A549 (cell line): ENCODE data around the gene MYH9. TPM values are rescaled to one million over a fixed set of nuclear protein-coding genes. Genes with fewer than 3 reads are reported as not detected.
"Not testable (repeated sequence)": the region's sequence is repeated elsewhere in the genome, so short reads cannot be mapped to it uniquely, and the experiment has no call there.

ENCODE experiments used
- ATAC-seq, 2 experiments: fragments of 200-7000 bp in 1 of 2; fragments of >200 bp in 1 of 2; cut with Nextera tagmentation in 1 of 2; cut with Tn5 transposase in 1 of 2; 3 replicates each; pipeline versions ENCODE4 v1.8.0 to v1.9.1; 2018 to 2020; ENCODE audit warnings: mild to moderate bottlenecking in 1 of 2, moderate library complexity in 1 of 2
- CTCF ChIA-PET: fragments of 300-600 bp; sonication (Branson Sonifier 250); formaldehyde crosslinking; extraction: SDS; loops from one replicate; lab custom pipeline; 2021; ENCODE audit warnings: antibody characterized with exemption, inconsistent platforms; lab: Yijun Ruan, JAX
- POLR2A ChIA-PET: fragments of 350-600 bp; formaldehyde crosslinking; extraction: SDS; loops from one replicate; lab custom pipeline; 2021; ENCODE audit warnings: antibody characterized with exemption, inconsistent platforms; lab: Yijun Ruan, JAX
- DNase-seq, 2 experiments: peaks; one replicate each; pipeline versions ENCODE4 v3.0.0 to v3.0.0-alpha.2; 2011 to 2016; ENCODE audit warnings: low read depth in 1 of 2, low spot score in 1 of 2
- FAIRE-seq: peaks from 2 replicates; lab custom pipeline; 2011; peaks lifted over from hg19 to GRCh38; lab: Jason Lieb, UNC
- H3K27ac ChIP-seq, 2 experiments: fragments of >200 bp; sonication (Bioruptor Twin); formaldehyde crosslinking; 3 replicates each; pipeline ENCODE4 v1.5.1; 2016 to 2017
- H3K4me1 ChIP-seq: fragments of >200 bp; sonication (Bioruptor Twin); formaldehyde crosslinking; 3 replicates; pipeline ENCODE4 v1.6.1; 2016
- H3K4me2 ChIP-seq: fragments of >200 bp; sonication (Bioruptor Twin); formaldehyde crosslinking; 3 replicates; pipeline ENCODE4 v1.6.1; 2016
- H3K4me3 ChIP-seq: fragments of >200 bp; sonication (Bioruptor Twin); formaldehyde crosslinking; 3 replicates; pipeline ENCODE4 v1.5.1; 2016
- H3K9me3 ChIP-seq: fragments of >200 bp; sonication (Bioruptor Twin); formaldehyde crosslinking; 3 replicates; pipeline ENCODE4 v1.6.1; 2016
- CEBPB ChIP-seq, 2 experiments: fragments of >200 bp in 1 of 2; sonication (Bioruptor Twin) in 1 of 2; formaldehyde crosslinking in 1 of 2; IDR thresholded peaks; 2 replicates each; pipeline ENCODE4 v1.6.1; 2012 to 2016
- EP300 ChIP-seq, 2 experiments: fragments of >200 bp; sonication (Bioruptor Twin); formaldehyde crosslinking; IDR thresholded peaks; 2 replicates in 1 of 2; 3 replicates in 1 of 2; pipeline ENCODE4 v1.6.1; 2016 to 2017
- FOSL2 ChIP-seq, 2 experiments: fragments of 450-650 bp in 1 of 2; fragments of >200 bp in 1 of 2; sonication (Bioruptor Twin) in 1 of 2; formaldehyde crosslinking; IDR thresholded peaks; 2 replicates each; pipeline versions ENCODE4 v1.5.0 to v1.6.1; 2016 to 2020; ENCODE audit warnings: mild to moderate bottlenecking in 1 of 2, moderate library complexity in 1 of 2
- FOXS1 ChIP-seq: fragments of 250-450 bp; sonication (Bioruptor Pico); IDR thresholded peaks from 2 replicates; pipeline ENCODE4 v1.5.0; 2020; ENCODE audit warnings: mild to moderate bottlenecking, moderate library complexity
- HEYL ChIP-seq: fragments of 250-450 bp; sonication (Bioruptor Pico); IDR thresholded peaks from 2 replicates; pipeline ENCODE4 v1.8.0; 2021; ENCODE audit warnings: mild to moderate bottlenecking, moderate library complexity
- HOXB13 ChIP-seq: fragments of 250-450 bp; sonication (Bioruptor Pico); IDR thresholded peaks from 2 replicates; pipeline ENCODE4 v1.5.0; 2020; ENCODE audit warnings: low read depth, mild to moderate bottlenecking, moderate library complexity
- KDM1A ChIP-seq: fragments of 200-600 bp; sonication (generic); IDR thresholded peaks from 2 replicates; pipeline ENCODE4 v1.6.1; 2016; ENCODE audit warnings: low read depth, mild to moderate bottlenecking
- KDM5A ChIP-seq: fragments of 200-600 bp; sonication (generic); IDR thresholded peaks from 2 replicates; pipeline ENCODE4 v1.6.1; 2016; ENCODE audit warnings: antibody characterized with exemption, mild to moderate bottlenecking
- MAFK ChIP-seq: fragments of 450-650 bp; IDR thresholded peaks from 2 replicates; pipeline ENCODE4 v1.6.1; 2014; ENCODE audit not compliant: partially characterized antibody
- NFE2L2 ChIP-seq: fragments of 150-350 bp; conservative IDR thresholded peaks from 2 replicates; pipeline ENCODE4 v1.6.1; 2014; ENCODE audit warnings: low read length
- PHF8 ChIP-seq: fragments of 200-600 bp; sonication (generic); IDR thresholded peaks from 2 replicates; pipeline ENCODE4 v1.6.1; 2016; ENCODE audit warnings: low read depth, mild to moderate bottlenecking, antibody characterized with exemption, moderate library complexity, borderline replicate concordance
- POLR2A ChIP-seq: IDR thresholded peaks from 2 replicates; pipeline ENCODE4 v1.6.1; 2012; ENCODE audit warnings: mild to moderate bottlenecking, low read length
- RAD21 ChIP-seq, 2 experiments: fragments of >200 bp in 1 of 2; sonication (Bioruptor Twin) in 1 of 2; formaldehyde crosslinking in 1 of 2; IDR thresholded peaks in 1 of 2; conservative IDR thresholded peaks in 1 of 2; 2 replicates in 1 of 2; 3 replicates in 1 of 2; pipeline ENCODE4 v1.6.1; 2012 to 2018; ENCODE audit warnings: inconsistent platforms in 1 of 2
- TFCP2L1 ChIP-seq: fragments of 250-450 bp; sonication (Bioruptor Pico); IDR thresholded peaks from 2 replicates; pipeline ENCODE4 v1.5.0; 2021; ENCODE audit warnings: mild to moderate bottlenecking
- ZC3H11A ChIP-seq: fragments of 450-650 bp; IDR thresholded peaks from 2 replicates; pipeline ENCODE4 v1.6.1; 2014; ENCODE audit warnings: antibody characterized with exemption, mild to moderate bottlenecking
- WGBS: methylation state at CpG from one replicate; pipeline ENCODE4 v1.1.6; 2017; ENCODE audit errors: missing lambda C conversion rate; 5-methylcytosine and 5-hydroxymethylcytosine counted together
- polyA plus RNA-seq, 4 experiments: library from polyadenylated mRNA; depleted of rRNA in 3 of 4; stranded (reverse); fragments of >200 nt; fragmentation: RNase III in 1 of 4; extraction: RNeasy Plus Mini Kit Qiagen cat#74134 plus additional on column Dnase treatment in 1 of 4; gene quantifications; 2 replicates in 3 of 4; 3 replicates in 1 of 4; pipeline ENCODE4 v1.2.3, GENCODE V29; 2011 to 2017
- TF ChIP-seq, protein P1 (sequence below): IDR thresholded peaks from 2 replicates; pipeline ENCODE4 v1.6.1; 2012
- TF ChIP-seq, protein P2 (sequence below): IDR thresholded peaks from 2 replicates; pipeline ENCODE4 v1.6.1; 2012

Gene MYH9
- polyA plus RNA-seq, 2 of the 4 experiments (the other 2 are of a cell fraction) = 92.1 to 158 TPM

DNA sequence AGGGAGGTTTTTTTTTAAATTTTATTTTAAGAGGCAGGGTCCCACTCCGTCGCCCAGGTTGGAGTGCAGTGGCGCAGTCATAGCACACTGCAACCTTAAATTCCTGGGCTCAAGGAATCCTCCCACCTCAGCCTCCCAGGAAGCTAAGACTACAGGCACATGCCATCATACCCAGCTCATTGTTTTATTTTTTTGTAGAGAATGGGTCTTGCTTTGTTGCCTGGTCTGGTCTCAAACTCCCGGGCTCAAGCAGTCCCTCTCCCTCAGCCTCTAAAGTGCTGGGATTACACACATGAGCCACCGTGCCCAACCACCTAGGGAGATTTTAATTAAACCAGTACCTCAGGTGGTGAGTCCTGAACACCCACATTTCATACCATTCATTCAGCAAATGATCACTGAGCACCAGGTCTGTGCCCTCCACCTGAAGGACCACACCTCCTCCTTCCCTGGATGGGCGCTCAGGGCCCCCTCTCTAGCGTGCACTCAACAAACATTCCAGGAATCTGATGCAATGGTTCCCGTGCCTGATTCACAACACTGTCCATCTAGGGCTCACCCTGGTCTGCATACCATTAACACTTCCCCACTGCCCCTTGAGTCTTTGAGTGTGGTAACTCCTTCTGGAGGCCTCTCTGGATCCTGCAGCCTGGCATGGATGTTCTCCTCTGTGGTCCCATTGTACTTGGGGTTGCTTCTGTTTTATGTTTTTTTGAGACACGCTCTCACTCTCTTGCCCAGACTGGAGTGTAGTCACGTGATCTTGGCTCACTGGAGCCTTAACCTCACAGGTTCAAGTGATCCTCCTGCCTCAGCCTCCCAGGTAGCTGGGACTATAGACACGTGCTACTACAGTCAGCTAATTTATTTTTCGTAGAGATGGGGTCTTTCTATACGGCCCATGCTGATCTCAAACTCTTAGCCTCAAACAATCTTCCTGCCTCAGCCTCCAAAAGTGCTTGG lies 9.6 kb upstream of the MYH9 start (continued):
- TF ChIP-seq CEBPB (IDR thresholded peaks at IDR 0.05) = peak in 1 of 2 experiments; percentile 57; a peak in 1 of 4 replicates
- no peak for TF ChIP-seq KDM1A
- TF ChIP-seq ZC3H11A = no peak
- TF ChIP-seq EP300 (IDR thresholded peaks at IDR 0.05) = no peak
- TF ChIP-seq MAFK = no peak

DNA sequence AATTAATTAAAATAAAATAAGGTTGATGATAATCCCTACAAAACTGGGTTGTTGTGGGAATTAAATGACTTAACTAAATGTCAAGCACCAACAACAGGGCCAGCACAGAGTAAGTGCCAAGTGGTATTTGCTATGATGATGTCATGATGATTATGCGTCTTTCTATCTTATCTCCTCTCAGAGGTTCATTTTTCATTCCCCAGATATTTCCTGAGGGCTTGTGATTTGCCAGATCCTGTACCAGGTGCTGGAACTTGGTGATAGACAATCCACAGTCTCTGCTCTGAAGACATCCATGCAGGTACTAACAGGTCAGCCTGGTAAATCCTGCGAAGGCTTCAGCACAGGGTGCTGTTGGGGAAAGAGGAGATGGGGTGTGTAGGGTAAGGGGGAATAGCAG lies 8.1 kb upstream of the MYH9 start:
- ATAC-seq (peak; percentile 75 to 79; a peak in 4 of 6 replicates), FAIRE-seq (peak; percentile 28), DNase-seq (peak; percentile 54 to 65)
- CTCF ChIA-PET = interaction anchor here (0.7 to 1.0 kb wide), 2 partner anchors 12 to 179 kb away, joined by 3 to 4 read pairs; no protein-coding TSS in a partner anchor
- Histone ChIP-seq H3K4me3 (no peak overlapping the region), H3K27ac (peak overlapping the region; percentile 69 to 85), H3K9me3 (no peaks in the 10 kb centered on the region)
- no peak for TF ChIP-seq HOXB13 (CRISPR knock-in tag)
- TF ChIP-seq KDM5A = no peak
- TF ChIP-seq, protein P1, sequence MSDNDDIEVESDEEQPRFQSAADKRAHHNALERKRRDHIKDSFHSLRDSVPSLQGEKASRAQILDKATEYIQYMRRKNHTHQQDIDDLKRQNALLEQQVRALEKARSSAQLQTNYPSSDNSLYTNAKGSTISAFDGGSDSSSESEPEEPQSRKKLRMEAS = peak; percentile 38; the same call in 1 of the 2 replicates
- TF ChIP-seq HEYL (CRISPR knock-in tag) = no peak
- peak; percentile 28 for TF ChIP-seq MAFK
- no peak for TF ChIP-seq FOSL2 (IDR thresholded peaks at IDR 0.05)
- peak; percentile 29; the same call in 1 of the 2 replicates for TF ChIP-seq FOSL2 (CRISPR knock-in tag; IDR thresholded peaks at IDR 0.05)
- TF ChIP-seq, all 56 proteins: peak for 3
- Histone ChIP-seq H3K4me2 (peak overlapping the region; percentile 54), H3K4me1 (peaks cover 52% of the 10 kb centered on the region)
- 0% methylated on average over 2 of the region's 2 CpGs for WGBS
- POLR2A ChIA-PET = interaction anchor here (0.6 kb wide), 1 partner anchor 30 kb away, joined by 3 read pairs; no protein-coding TSS in a partner anchor

DNA sequence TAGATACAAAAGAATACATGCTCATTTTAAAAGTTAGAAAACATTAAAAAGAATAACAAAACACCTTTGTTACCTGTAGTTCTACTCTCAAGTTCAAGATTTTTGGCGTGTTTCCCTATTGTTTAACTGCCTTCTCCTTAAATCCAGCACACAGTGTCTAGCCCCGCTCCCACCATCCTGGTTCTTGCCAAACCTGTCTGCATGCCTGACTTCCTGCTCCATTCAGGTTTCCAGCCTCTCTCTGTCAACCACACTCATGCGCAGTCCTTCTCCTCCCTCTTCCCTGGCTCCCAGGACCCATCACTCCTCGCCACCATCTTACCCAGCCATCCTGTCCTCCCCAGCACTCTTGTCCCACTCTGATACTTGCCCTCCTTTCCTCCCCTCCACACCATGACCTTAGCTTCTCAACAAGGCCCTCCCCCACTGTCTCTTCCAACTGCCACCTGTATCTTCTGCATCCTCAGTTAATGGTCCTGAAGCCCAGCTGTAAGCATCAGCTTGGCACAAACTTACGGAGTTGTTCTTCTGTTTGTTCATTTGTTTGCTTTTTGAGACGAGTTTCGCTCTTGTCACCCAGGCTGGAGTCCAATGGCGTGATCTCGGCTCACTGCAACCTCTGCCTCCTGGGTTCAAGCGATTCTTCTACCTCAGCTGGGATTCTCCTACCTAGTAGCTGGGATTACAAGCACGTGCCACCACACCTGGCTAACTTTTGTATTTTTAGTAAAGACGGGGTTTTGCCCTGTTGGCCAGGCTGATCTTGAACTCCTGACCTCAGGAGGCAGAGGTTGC lies 7.5 kb upstream of the MYH9 start:
- ATAC-seq (no peak), FAIRE-seq (no peak), DNase-seq (no peak)
- WGBS = 69% methylated on average over 12 of the region's 12 CpGs
- Histone ChIP-seq H3K27ac (peak overlapping the region; percentile 69 to 85), H3K4me1 (peaks cover 52% of the 10 kb centered on the region), H3K4me2 (peak overlapping the region; percentile 54), H3K9me3 (no peaks in the 10 kb centered on the region), H3K4me3 (no peak overlapping the region)
- ChIA-PET CTCF (interaction anchor here (0.7 to 1.2 kb wide), 4 partner anchors 12 to 180 kb away, joined by 3 to 5 read pairs (median 4); no protein-coding TSS in a partner anchor), POLR2A (no interaction called here)
- TF ChIP-seq FOXS1 (CRISPR knock-in tag) (no peak), KDM1A (no peak), PHF8 (no peak), TFCP2L1 (CRISPR knock-in tag) (no peak), NFE2L2 (no peak), POLR2A (no peak)
- TF ChIP-seq, protein P2, sequence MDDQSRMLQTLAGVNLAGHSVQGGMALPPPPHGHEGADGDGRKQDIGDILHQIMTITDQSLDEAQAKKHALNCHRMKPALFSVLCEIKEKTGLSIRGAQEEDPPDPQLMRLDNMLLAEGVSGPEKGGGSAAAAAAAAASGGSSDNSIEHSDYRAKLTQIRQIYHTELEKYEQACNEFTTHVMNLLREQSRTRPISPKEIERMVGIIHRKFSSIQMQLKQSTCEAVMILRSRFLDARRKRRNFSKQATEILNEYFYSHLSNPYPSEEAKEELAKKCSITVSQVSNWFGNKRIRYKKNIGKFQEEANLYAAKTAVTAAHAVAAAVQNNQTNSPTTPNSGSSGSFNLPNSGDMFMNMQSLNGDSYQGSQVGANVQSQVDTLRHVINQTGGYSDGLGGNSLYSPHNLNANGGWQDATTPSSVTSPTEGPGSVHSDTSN = no peak

DNA sequence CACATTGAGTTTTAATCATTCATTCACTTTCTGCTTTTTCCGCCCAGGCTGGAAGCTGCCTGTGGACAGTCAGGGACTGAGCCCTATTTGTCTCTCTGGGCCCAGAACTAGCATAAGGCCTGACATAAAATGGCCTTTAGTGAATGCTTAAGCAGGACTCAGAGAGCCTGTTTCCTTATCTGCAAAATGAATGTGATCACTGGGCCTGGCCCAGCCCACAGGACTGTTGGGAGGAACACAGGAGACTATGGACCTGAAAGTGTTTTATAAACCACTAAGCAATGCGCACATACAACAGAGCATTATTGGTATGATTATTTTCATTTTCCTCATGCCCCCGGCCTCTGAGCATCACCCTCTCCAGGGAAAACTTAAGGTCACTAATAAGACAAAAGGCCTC lies 3.9 kb upstream of the MYH9 start:
- TF ChIP-seq TFCP2L1 (CRISPR knock-in tag) (no peak), RAD21 (conservative IDR thresholded peaks at IDR 0.05 in 1 of 2, IDR thresholded peaks at IDR 0.05 in 1 of 2) (no peak), CEBPB (IDR thresholded peaks at IDR 0.05) (no peak)
- TF ChIP-seq, protein P2 = no peak
- CTCF ChIA-PET = no interaction called here
- no peak overlapping the region for H3K4me2 ChIP-seq
- H3K27ac ChIP-seq = no peak overlapping the region
- FAIRE-seq = no peak
- 86% methylated on average over 3 of the region's 3 CpGs for WGBS
- POLR2A ChIA-PET = no interaction called here
- H3K4me1 ChIP-seq = peaks cover 29% of the 10 kb centered on the region
- H3K4me3 ChIP-seq = no peak overlapping the region
- no peak for ATAC-seq
- no peak for DNase-seq
- no peaks in the 10 kb centered on the region for H3K9me3 ChIP-seq

DNA sequence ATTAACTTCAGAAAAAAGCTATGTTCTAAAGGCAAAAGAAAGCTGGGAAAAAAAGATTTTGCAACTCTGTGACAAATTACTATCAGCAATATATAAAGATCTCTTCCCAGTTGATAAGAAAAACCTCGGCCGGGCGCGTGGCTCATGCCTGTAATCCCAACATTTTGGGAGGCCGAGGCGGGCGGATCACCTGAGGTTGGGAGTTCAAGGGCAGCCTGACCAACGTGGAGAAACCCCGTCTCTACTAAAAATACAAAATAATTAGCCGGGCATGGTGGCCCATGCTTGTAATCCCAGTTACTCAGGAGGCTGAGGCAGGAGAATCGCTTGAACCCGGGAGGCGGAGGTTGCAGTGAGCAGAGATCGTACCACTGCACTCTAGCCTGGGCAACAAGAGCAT lies 1.4 kb upstream of the MYH9 start:
- FAIRE-seq, H3K9me3 ChIP-seq, POLR2A ChIA-PET, DNase-seq, ATAC-seq, CTCF ChIA-PET: not testable (repeated sequence)
- peak overlapping the region; percentile 90 for H3K4me2 ChIP-seq
- H3K4me1 ChIP-seq = peaks cover 23% of the 10 kb centered on the region
- peak overlapping the region; percentile 52; the same call in 1 of the 3 replicates for H3K4me3 ChIP-seq
- 86% methylated on average over 14 of the region's 14 CpGs for WGBS
- peak overlapping the region; percentile 81 to 85; a peak in 5 of 6 replicates for H3K27ac ChIP-seq
